Kidney capillary endothelial cell (primary cell): ENCODE results near the gene LINGO3.
A peak's percentile ranks its signal among the peaks of the same experiment; 100 is the strongest.
"Not testable (repeated sequence)": the region's sequence is repeated elsewhere in the genome, so short reads cannot be mapped to it uniquely, and the experiment has no call there.

Source experiments
- DNase-seq: peaks from one replicate; pipeline ENCODE4 v3.0.0-alpha.2; 2018; ENCODE audit warnings: low spot score

LINGO3 gene

GRCh38 chr19:2281265-2282061, 26.5 kb downstream of the LINGO3 start:
- DNase-seq: not testable (repeated sequence)

- DNase-seq: no peak
Measured at GRCh38 chr19:2280633-2281264, 27.2 kb downstream of the LINGO3 start.

GRCh38 chr19:2278459-2279158, 29.3 kb downstream of the LINGO3 start:
- DNase-seq: no peak

GRCh38 chr19:2277138-2277537, 30.8 kb downstream of the LINGO3 start:
- DNase-seq: no peak

- no peak for DNase-seq
Measured at GRCh38 chr19:2276429-2276986, 31.4 kb downstream of the LINGO3 start.

GRCh38 chr19:2275588-2276428, 32.1 kb downstream of the LINGO3 start:
- DNase-seq: no peak

GRCh38 chr19:2274931-2275535, 32.9 kb downstream of the LINGO3 start:
- DNase-seq: no peak

- DNase-seq: no peak
Measured at GRCh38 chr19:2274185-2274711, 33.7 kb downstream of the LINGO3 start.

GRCh38 chr19:2273356-2274184, 34.4 kb downstream of the LINGO3 start:
- peak; percentile 79 for DNase-seq

GRCh38 chr19:2271234-2272103, 36.5 kb downstream of the LINGO3 start:
- no peak for DNase-seq

- DNase-seq: no peak
Measured at GRCh38 chr19:2270423-2271233, 37.3 kb downstream of the LINGO3 start.

- DNase-seq: no peak
Measured at GRCh38 chr19:2270157-2270422, 37.9 kb downstream of the LINGO3 start.

- DNase-seq: peak; percentile 97
Measured at GRCh38 chr19:2269244-2270156, 38.5 kb downstream of the LINGO3 start.

- DNase-seq: no peak
Measured at GRCh38 chr19:2268861-2269243, 39.1 kb downstream of the LINGO3 start.

GRCh38 chr19:2268480-2268830, 39.5 kb downstream of the LINGO3 start:
- DNase-seq: no peak

GRCh38 chr19:2266183-2266993, 41.6 kb downstream of the LINGO3 start:
- DNase-seq: no peak
